ENCODE data around the gene UBE2K.
"Not testable (repeated sequence)": the region's sequence is repeated elsewhere in the genome, so short reads cannot be mapped to it uniquely, and the experiment has no call there.

Gene UBE2K

GRCh38 chr4:39668887-39669286 is 29.0 kb upstream of the UBE2K start:
- Histone ChIP-seq H3K27me3 (ENCODE audit: control insufficient read depth, insufficient read depth, low read length) (no peaks in the 10 kb centered on the region), H2AFZ (no peak overlapping the region), H3K27ac (no peak overlapping the region), H3K36me3 (ENCODE audit: control insufficient read depth, insufficient read depth, low read length) (no peaks in the 10 kb centered on the region), H3K4me2 (ENCODE audit: low read length) (no peak overlapping the region), H3K9ac (no peak overlapping the region), H3K9me3 (ENCODE audit: control insufficient read depth, low read length) (no peaks in the 10 kb centered on the region), H3K4me3 (ENCODE audit: low read depth, low read length) (no peak overlapping the region), H3K79me2 (no peaks in the 10 kb centered on the region), H3K4me1 (no peaks in the 10 kb centered on the region)
- no peak for TF ChIP-seq CTCF (IDR thresholded peaks at IDR 0.05)

GRCh38 chr4:39670296-39670695 is 27.6 kb upstream of the UBE2K start:
- not testable (repeated sequence) for H3K4me2 ChIP-seq (ENCODE audit: low read length); H3K9me3 ChIP-seq (ENCODE audit: control insufficient read depth, low read length); H3K27me3 ChIP-seq (ENCODE audit: control insufficient read depth, insufficient read depth, low read length); H3K9ac ChIP-seq; H3K27ac ChIP-seq; H3K36me3 ChIP-seq (ENCODE audit: control insufficient read depth, insufficient read depth, low read length); H3K79me2 ChIP-seq; H3K4me1 ChIP-seq; H3K4me3 ChIP-seq (ENCODE audit: low read depth, low read length); H2AFZ ChIP-seq

GRCh38 chr4:39675681-39676080 is 22.3 kb upstream of the UBE2K start:
- H3K4me2 ChIP-seq (ENCODE audit: low read length); H3K27me3 ChIP-seq (ENCODE audit: control insufficient read depth, insufficient read depth, low read length); H3K79me2 ChIP-seq; H3K4me1 ChIP-seq; H3K4me3 ChIP-seq (ENCODE audit: low read depth, low read length); H3K27ac ChIP-seq; H3K36me3 ChIP-seq (ENCODE audit: control insufficient read depth, insufficient read depth, low read length); H3K9me3 ChIP-seq (ENCODE audit: control insufficient read depth, low read length); H2AFZ ChIP-seq; H3K9ac ChIP-seq: not testable (repeated sequence)

GRCh38 chr4:39681003-39681402 is 16.9 kb upstream of the UBE2K start:
- not testable (repeated sequence) for H3K4me3 ChIP-seq (ENCODE audit: low read depth, low read length); H3K36me3 ChIP-seq (ENCODE audit: control insufficient read depth, insufficient read depth, low read length); H3K9ac ChIP-seq; H3K9me3 ChIP-seq (ENCODE audit: control insufficient read depth, low read length); H3K27me3 ChIP-seq (ENCODE audit: control insufficient read depth, insufficient read depth, low read length); H3K4me2 ChIP-seq (ENCODE audit: low read length); H3K79me2 ChIP-seq; H3K27ac ChIP-seq; H3K4me1 ChIP-seq; H2AFZ ChIP-seq

GRCh38 chr4:39682138-39682537 is 15.8 kb upstream of the UBE2K start:
- no peaks in the 10 kb centered on the region for H3K4me1 ChIP-seq
- H2AFZ ChIP-seq: no peak overlapping the region

GRCh38 chr4:39685990-39686389 is 11.9 kb upstream of the UBE2K start:
- H3K4me1 ChIP-seq: no peaks in the 10 kb centered on the region
- H3K4me2 ChIP-seq (ENCODE audit: low read length): no peak overlapping the region
- H3K9ac ChIP-seq: no peak overlapping the region
- no peaks in the 10 kb centered on the region for H3K36me3 ChIP-seq (ENCODE audit: control insufficient read depth, insufficient read depth, low read length)
- TF ChIP-seq CTCF (IDR thresholded peaks at IDR 0.05): no peak
- H3K4me3 ChIP-seq (ENCODE audit: low read depth, low read length): no peak overlapping the region
- H3K79me2 ChIP-seq: no peaks in the 10 kb centered on the region
- no peak overlapping the region for H3K27ac ChIP-seq
- no peaks in the 10 kb centered on the region for H3K27me3 ChIP-seq (ENCODE audit: control insufficient read depth, insufficient read depth, low read length)
- no peaks in the 10 kb centered on the region for H3K9me3 ChIP-seq (ENCODE audit: control insufficient read depth, low read length)
- H2AFZ ChIP-seq: no peak overlapping the region

More at GRCh38 chr4:39682138-39682537, 15.8 kb upstream of the UBE2K start:
- Histone ChIP-seq H3K27ac (no peak overlapping the region), H3K9ac (no peak overlapping the region), H3K4me2 (ENCODE audit: low read length) (no peak overlapping the region), H3K36me3 (ENCODE audit: control insufficient read depth, insufficient read depth, low read length) (no peaks in the 10 kb centered on the region), H3K79me2 (no peaks in the 10 kb centered on the region), H3K4me3 (ENCODE audit: low read depth, low read length) (no peak overlapping the region), H3K27me3 (ENCODE audit: control insufficient read depth, insufficient read depth, low read length) (no peaks in the 10 kb centered on the region), H3K9me3 (ENCODE audit: control insufficient read depth, low read length) (no peaks in the 10 kb centered on the region)
- no peak for TF ChIP-seq CTCF (IDR thresholded peaks at IDR 0.05)
